Panc1 (cell line): ENCODE measurements around the gene VPS41.

ENCODE experiments used
- POLR2AphosphoS5 ChIP-seq: IDR thresholded peaks from 2 replicates; pipeline ENCODE4 v1.6.1; 2012; ENCODE audit warnings: mild to moderate bottlenecking, low read depth, low read length, moderate library complexity
- TF ChIP-seq, protein P1 (sequence below), 2 experiments: IDR thresholded peaks; 2 replicates each; pipeline ENCODE4 v1.6.1; 2011 to 2012; ENCODE audit warnings: low read depth in 2 of 2, control low read depth in 1 of 2, low read length in 1 of 2, mild to moderate bottlenecking in 1 of 2, moderate library complexity in 1 of 2; ENCODE audit not compliant: insufficient read depth in 1 of 2
- TF ChIP-seq, protein P2 (sequence below): fragments of 450-650 bp; IDR thresholded peaks from 2 replicates; pipeline ENCODE4 v1.5.1; 2017; ENCODE audit warnings: mild to moderate bottlenecking

DNA sequence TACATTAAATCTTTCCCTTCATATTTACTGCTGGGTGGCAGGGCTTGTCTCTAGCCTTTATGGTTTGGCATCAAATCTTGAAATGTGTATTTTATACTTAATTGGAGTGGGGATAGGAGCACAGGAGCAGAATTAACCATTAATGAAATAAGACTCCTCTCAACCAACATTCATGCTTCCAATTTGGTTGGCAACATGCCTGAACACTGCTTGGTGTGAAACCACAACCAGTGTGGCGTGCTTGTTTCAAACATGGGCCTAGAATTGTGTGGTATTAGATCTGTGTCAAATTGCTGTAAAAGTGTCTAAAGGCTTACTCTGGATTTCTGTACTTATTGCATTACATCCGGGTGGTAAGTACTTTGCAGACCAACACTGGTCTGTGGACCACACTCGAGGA is 25.1 kb upstream of the VPS41 start:
- TF ChIP-seq, protein P1, sequence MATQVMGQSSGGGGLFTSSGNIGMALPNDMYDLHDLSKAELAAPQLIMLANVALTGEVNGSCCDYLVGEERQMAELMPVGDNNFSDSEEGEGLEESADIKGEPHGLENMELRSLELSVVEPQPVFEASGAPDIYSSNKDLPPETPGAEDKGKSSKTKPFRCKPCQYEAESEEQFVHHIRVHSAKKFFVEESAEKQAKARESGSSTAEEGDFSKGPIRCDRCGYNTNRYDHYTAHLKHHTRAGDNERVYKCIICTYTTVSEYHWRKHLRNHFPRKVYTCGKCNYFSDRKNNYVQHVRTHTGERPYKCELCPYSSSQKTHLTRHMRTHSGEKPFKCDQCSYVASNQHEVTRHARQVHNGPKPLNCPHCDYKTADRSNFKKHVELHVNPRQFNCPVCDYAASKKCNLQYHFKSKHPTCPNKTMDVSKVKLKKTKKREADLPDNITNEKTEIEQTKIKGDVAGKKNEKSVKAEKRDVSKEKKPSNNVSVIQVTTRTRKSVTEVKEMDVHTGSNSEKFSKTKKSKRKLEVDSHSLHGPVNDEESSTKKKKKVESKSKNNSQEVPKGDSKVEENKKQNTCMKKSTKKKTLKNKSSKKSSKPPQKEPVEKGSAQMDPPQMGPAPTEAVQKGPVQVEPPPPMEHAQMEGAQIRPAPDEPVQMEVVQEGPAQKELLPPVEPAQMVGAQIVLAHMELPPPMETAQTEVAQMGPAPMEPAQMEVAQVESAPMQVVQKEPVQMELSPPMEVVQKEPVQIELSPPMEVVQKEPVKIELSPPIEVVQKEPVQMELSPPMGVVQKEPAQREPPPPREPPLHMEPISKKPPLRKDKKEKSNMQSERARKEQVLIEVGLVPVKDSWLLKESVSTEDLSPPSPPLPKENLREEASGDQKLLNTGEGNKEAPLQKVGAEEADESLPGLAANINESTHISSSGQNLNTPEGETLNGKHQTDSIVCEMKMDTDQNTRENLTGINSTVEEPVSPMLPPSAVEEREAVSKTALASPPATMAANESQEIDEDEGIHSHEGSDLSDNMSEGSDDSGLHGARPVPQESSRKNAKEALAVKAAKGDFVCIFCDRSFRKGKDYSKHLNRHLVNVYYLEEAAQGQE (IDR thresholded peaks at IDR 0.05; ENCODE audit: insufficient read depth in 1 of 2, low read depth in 2 of 2, low read length in 1 of 2) = no peak
- TF ChIP-seq, protein P2, sequence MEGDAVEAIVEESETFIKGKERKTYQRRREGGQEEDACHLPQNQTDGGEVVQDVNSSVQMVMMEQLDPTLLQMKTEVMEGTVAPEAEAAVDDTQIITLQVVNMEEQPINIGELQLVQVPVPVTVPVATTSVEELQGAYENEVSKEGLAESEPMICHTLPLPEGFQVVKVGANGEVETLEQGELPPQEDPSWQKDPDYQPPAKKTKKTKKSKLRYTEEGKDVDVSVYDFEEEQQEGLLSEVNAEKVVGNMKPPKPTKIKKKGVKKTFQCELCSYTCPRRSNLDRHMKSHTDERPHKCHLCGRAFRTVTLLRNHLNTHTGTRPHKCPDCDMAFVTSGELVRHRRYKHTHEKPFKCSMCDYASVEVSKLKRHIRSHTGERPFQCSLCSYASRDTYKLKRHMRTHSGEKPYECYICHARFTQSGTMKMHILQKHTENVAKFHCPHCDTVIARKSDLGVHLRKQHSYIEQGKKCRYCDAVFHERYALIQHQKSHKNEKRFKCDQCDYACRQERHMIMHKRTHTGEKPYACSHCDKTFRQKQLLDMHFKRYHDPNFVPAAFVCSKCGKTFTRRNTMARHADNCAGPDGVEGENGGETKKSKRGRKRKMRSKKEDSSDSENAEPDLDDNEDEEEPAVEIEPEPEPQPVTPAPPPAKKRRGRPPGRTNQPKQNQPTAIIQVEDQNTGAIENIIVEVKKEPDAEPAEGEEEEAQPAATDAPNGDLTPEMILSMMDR = no peak
- no peak for TF ChIP-seq POLR2AphosphoS5
